Mononuclear cell (primary cell): Measurements from ENCODE around the gene POU2F2. TPM values are rescaled to one million over a fixed set of nuclear protein-coding genes. Genes with fewer than 3 reads are reported as not detected.

Source experiments
- H3K27me3 ChIP-seq: 2 replicates; pipeline ENCODE4 v1.6.0; 2011; ENCODE audit warnings: low read length, control low read depth; ENCODE audit not compliant: insufficient read depth
- H3K4me1 ChIP-seq: 2 replicates; pipeline ENCODE4 v1.5.1; 2011; ENCODE audit warnings: mild to moderate bottlenecking, low read length, control low read depth; ENCODE audit not compliant: insufficient read depth
- H3K4me3 ChIP-seq: 2 replicates; pipeline ENCODE4 v1.5.1; 2011; ENCODE audit warnings: mild to moderate bottlenecking, low read length, moderate library complexity
- H3K9me3 ChIP-seq: 2 replicates; pipeline ENCODE4 v1.5.1; 2011; ENCODE audit warnings: low read depth, mild to moderate bottlenecking, control low read depth, low read length
- total RNA-seq: library from RNA; depleted of rRNA; stranded (reverse); fragments of >200 nt; gene quantifications from one replicate; pipeline ENCODE4 v1.2.3, GENCODE V29; 2012

POU2F2 gene
- total RNA-seq, 1 donor: 8.3 TPM

DNA sequence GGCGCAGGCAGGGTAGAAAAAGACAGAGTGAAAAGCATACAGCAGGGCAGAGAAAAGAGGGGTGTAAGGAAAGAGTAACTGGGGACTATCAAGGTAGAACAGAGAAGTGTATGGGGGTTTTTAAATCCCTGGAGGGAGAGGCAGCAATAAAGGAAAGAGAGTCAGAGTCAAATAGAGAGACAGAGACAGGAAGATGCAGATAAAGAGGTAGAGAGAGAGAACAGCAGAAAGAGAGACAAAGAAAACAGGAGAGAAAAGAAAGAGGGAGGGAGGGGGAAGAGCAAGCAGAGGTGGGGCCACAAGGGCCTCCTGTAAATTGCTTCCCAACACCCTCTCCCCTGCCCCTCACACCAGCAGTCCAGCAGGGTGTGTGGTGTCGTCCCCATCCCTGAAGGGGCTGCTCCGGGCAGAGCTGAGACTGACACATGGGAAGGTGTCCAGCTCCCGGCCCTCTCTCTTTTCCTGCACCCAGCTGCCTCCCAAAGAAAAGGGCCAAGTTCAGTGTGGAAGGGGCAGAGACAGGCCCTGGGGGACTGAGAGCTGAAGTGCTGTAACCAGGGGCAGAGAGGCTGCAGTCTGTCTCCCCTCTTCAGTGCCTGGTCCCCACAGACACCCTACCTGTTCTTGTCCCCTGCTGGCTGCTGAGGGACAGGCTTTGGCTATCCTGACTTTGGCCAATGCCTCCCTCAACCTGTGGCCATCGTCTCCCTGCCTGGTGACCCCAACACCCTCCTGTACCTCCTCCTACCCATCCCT, 17.4 kb upstream of the POU2F2 start:
- Histone ChIP-seq H3K4me1 (peaks cover 4% of the 10 kb centered on the region), H3K4me3 (no peak overlapping the region), H3K9me3 (no peaks in the 10 kb centered on the region), H3K27me3 (no peaks in the 10 kb centered on the region)

DNA sequence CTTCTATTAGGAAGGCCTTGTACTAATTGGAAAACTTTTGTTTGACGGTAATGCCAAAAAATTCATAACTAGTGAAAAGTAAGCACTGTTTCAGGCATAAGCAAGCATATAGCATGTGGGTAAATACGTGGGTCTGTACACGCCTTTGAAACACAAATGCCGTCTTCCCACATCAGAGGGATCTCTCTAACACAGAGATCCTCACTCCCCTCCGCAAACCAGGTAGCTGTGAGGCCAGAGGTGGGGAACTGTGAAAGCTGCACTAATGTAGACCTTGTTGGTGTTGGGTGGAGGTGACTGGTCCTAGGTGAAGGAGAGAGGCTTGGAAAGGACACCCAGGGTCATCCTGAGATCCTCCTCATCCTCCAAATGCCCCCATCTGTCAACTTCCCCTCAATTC, 16.0 kb upstream of the POU2F2 start:
- H3K27me3 ChIP-seq: no peaks in the 10 kb centered on the region
- no peaks in the 10 kb centered on the region for H3K4me1 ChIP-seq
- H3K4me3 ChIP-seq: no peak overlapping the region
- H3K9me3 ChIP-seq: no peaks in the 10 kb centered on the region

DNA sequence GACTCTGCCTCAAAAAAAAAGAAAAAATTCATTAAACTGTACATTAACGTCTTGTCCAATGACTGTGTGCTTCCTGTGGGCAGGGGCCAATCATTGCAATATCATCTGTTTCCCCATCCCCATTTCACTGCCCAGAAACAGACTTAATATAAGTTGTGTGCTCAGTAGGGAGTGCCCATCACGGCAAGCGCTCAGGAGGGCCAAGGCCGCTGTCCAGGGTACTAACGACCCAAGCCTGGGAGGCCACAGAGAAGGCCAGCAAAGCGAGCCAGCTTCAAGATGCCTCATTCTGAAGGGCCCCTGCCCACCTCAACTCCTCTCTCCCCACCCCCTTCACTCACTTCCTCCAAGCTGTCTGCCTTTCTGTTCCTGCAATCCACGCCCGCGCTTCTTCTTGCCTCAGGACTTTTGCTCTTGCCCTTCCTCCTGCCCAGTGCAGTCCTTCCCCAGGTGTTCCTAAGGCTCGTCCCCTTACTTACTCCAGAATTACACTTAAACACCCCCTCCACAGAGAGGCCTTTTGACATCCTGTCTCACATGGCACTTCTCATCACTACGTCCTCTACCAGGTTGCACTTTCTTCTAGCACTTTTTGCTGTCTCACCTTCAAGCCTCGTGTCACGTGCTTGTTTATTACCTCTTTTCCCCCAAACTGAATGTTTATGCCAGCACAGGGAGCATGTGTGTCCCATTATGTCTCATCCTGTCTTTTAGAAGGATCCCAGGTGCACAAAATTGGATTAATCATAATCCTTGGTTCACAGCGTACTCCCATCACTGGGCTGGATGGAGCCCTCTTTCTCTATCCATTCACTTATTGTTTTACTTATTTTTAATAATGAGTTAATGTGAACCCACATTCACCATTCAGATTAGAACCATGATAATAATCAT, 11.3 kb upstream of the POU2F2 start:
- no peak overlapping the region for H3K4me3 ChIP-seq
- H3K4me1 ChIP-seq: no peaks in the 10 kb centered on the region
- no peaks in the 10 kb centered on the region for H3K9me3 ChIP-seq
- no peaks in the 10 kb centered on the region for H3K27me3 ChIP-seq

DNA sequence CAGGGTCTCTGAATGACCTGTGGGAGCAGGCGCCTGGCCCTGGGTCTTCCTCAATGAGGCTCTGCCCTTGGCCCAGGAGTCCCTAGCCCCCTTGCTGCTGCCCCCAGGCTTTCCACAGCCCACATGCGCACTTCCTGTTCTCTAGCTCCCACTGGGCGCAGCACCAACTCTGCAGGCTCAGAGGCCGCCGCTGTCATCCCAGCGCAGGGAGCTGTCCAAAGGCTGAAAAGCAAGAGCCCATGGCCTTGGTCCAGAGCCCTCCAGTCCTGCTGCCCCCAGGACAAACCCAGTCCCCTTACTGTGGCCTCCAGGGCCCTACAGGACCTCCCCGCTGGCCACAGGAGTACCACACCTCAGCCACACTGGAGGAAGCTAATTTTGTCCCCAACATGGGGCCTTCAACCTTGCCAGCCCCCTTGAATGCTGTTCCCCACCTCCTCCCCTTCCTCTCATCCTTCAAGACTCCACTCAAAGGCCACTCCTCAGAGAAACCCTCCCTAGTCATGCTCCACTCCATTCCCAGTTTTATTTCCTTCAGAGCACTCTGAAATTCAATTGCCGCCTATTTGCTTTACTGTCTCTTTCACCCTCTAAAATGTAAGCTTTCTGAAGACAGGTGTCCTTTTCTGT, 8.0 kb upstream of the POU2F2 start:
- peaks cover 13% of the 10 kb centered on the region for H3K4me1 ChIP-seq
- no peaks in the 10 kb centered on the region for H3K9me3 ChIP-seq
- no peak overlapping the region for H3K4me3 ChIP-seq
- H3K27me3 ChIP-seq: no peaks in the 10 kb centered on the region

DNA sequence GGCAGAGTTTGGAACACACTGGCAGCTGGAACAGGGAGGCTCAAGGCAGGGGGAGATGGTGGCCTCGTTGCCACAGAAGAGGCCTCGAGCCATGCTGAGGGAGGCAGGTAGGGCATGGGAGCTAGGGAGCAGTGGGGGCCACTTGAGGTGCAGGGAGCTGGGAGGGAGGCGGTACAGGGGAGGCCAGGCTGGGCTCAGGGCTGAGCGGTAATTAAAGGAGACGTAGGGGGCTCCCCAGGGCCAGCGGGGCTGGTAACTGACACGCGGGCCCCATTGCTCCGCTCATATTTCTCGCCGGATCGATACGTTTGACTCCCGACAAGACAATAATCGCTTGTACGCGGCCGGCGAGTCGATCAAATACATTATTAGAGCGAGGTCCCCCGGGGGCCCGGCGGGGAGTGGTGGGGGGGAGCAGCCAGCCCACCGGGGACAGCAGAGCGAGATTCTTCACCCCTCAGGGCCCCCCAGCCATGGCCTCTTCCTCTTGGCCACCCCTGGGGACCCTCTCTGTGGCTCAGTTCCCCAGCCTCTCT, 2.4 kb upstream of the POU2F2 start:
- H3K4me3 ChIP-seq: no peak overlapping the region
- no peaks in the 10 kb centered on the region for H3K9me3 ChIP-seq
- H3K4me1 ChIP-seq: peaks cover 59% of the 10 kb centered on the region
- H3K27me3 ChIP-seq: no peaks in the 10 kb centered on the region

DNA sequence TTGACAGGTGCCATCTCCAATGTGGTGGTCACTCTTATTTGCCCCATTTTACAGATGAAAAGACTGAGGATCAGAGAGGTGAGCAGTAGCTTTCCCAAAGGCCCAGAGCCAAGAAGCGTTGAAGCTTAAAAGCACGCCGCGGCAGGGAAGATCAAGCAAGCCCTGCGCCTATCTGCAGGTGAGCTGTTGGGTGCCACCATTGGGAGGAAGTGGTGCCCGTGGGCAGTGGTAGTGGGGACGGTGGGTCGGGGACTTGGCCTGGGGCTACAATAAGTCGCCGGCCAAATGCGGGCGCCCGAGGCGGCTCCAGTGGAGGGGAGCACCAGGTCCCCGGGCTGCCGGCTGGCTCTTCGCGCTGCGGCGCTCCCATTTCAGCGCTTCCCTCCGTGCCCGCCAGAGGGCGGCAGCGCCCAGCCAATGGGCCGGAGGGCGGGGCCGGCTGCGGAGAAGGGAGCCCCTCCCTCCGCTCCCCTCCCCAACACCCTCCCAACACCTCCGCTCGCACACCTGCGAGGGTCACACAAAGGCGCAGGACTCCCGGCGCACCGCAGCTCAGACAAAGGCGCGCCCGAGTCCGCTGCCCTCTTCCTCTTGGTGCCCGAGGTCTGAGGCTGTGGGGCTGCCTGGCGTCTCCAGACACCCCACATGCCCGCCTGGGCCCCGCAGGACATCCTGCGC, 744 bp upstream of the POU2F2 start:
- no peaks in the 10 kb centered on the region for H3K27me3 ChIP-seq
- H3K4me3 ChIP-seq: peak overlapping the region; percentile 86
- no peaks in the 10 kb centered on the region for H3K9me3 ChIP-seq
- peaks cover 72% of the 10 kb centered on the region for H3K4me1 ChIP-seq

DNA sequence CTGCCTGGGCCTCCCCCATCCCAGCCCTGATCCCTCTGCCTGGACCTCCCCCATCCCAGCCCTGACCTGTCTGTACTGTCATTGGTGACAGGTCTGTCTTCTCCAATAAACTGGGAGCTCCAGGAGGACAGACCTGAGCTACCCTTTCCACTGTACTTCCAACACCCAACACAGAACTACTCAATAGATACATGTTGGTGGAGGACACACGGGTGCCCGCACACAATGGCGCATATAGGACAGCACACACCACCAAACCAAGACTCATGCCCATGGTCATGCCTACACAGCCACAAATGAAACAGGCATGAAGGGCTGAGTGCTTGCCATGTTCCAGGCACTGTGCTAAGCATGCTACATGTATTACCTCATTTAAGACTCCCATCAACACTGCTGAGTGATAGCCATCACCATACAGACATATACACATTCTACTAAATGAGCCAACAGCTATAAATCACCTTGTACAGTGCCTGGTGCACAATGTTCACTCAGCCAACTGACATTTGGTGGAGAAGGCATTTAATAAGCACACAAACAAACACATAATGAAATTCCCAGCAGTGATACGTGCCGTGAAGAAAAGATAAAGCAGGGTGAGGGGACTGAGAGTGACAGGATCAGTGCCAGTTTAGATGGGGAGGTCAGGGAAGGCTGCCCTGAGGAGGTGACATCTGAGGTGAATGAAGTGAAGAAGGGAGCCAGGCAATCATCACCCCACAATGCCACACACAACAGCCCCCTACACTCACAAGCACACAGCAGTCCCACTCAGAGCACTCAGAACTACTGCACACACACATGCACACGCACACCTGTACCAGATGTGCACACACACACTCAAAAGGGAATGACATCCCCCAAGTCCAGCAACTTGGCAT, 857 bp downstream of the POU2F2 start:
- peak overlapping the region; percentile 86 for H3K4me3 ChIP-seq
- no peaks in the 10 kb centered on the region for H3K27me3 ChIP-seq
- no peaks in the 10 kb centered on the region for H3K9me3 ChIP-seq
- H3K4me1 ChIP-seq: peaks cover 87% of the 10 kb centered on the region

DNA sequence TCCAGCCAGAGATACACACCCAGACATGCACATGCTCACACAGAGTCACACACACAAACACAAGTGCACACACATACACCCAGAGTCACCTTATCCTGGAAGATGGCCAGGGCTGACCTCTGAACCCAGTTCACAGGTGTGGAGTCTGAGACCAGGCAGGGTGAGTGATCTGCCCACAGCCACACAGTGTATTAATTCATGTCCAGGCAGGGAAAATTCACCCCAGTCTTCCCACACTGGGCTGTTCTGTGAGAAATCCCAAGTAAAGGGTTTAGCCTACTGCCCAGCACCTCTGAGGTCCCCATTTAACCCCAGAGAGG, 2.0 kb downstream of the POU2F2 start:
- Histone ChIP-seq H3K4me3 (peak overlapping the region; percentile 50), H3K27me3 (no peaks in the 10 kb centered on the region), H3K9me3 (no peaks in the 10 kb centered on the region), H3K4me1 (peaks cover 87% of the 10 kb centered on the region)

DNA sequence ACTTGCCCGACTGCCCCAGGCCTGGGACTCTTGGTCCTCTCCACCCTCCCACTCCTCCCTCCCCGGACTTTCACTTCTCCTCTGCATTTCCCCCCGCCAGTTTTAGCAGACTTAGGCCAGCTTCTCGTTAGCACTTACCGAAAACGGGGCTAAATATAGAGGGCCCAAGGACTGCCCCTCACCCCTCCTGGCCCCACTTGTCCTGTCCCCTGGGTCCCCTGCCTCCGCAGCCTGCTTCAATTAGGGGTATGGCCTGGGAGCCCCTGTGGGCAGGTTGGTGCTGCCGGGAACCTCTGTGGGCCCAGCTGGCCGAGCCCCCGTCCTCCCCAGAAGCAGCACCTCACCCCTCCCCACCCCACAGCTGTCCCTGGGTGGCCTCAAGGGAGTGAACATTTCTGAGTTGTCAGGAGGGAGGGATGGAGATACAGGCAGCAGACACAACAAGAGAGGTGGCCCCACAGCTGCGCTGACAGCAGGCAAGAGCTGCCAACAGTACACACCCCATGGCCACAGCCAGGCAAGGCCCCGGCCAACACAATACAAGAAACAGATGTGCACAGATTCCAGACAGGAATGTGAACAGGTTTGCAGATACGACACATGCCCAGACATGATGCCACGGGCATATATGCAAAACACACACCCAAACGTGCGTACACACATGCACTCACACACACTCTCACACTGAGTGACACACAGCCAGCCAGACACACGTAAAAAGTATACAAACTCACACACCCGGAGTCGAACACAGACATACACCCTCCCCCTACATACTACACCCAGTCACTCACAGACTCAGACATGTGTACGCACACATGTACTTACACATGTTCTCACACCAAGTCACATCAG, 2.6 kb downstream of the POU2F2 start:
- H3K9me3 ChIP-seq: no peaks in the 10 kb centered on the region
- H3K27me3 ChIP-seq: no peaks in the 10 kb centered on the region
- peak overlapping the region; percentile 50 for H3K4me3 ChIP-seq
- H3K4me1 ChIP-seq: peaks cover 89% of the 10 kb centered on the region

DNA sequence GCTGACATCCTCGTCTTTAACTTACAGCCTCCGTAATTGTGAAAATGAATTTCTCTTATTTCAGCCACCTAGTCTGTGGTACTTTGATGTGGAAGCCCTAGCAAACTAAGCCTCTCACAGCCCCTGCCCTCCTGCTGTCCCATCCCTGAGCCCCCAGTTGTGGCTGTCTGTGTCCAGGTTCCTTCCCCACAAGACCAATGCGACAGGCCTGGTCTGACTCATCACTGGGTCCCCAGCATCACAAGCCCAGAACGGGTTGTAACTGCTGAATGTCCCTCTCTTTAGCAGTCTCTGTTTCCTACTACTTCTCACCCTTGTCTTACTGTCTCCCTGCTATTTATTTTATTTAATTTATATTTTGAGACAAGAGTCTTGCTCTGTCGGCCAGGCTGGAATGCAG, 5.7 kb downstream of the POU2F2 start:
- H3K4me3 ChIP-seq: no peak overlapping the region
- H3K4me1 ChIP-seq: peaks cover 92% of the 10 kb centered on the region
- no peaks in the 10 kb centered on the region for H3K27me3 ChIP-seq
- H3K9me3 ChIP-seq: no peaks in the 10 kb centered on the region

DNA sequence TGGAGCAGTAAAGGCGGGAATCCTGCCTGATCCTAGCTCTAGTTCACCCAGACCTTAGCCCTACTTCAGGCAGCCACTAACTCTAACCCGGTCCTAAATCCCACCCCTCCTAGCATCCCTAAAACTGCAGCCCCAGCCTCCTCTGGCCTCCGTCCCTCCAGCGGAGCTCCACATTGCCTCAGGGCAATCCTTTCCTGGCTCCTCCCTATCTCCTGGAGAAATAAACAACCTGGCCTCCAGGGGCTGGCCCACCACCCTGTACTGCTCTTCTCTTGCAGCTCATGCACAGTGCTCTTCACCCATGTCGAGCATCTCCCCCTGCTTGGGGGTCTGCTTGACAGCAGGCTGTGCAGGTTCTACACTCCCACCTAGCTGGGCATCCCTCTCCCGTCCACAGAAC, 6.7 kb downstream of the POU2F2 start:
- H3K4me1 ChIP-seq: peaks cover 96% of the 10 kb centered on the region

DNA sequence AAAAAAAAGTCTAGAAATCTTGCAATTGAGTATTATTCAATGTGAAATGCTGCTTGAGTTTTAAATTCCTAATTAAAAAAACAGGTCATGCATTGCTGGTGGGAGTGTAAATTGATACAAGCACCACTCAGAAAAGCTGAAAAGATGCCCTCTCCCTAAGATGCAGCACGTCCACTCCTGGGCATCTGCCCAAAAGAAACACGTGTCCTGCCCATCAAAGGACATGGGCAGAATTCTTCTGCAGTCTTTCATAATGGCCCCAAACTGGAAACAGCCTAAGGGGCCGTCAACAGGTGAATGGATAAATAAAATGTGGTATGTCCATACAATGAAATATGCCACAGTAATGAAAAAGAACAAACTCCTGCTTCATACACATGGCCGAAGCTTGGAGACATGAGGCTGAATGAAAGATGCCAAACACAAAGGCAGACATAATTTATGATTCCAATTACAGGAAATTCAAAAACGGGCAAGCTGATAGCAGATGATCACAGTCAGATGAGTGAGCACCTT, 7.8 kb downstream of the POU2F2 start:
- peaks cover 93% of the 10 kb centered on the region for H3K4me1 ChIP-seq
- no peak overlapping the region for H3K4me3 ChIP-seq
- H3K27me3 ChIP-seq: no peaks in the 10 kb centered on the region
- H3K9me3 ChIP-seq: no peaks in the 10 kb centered on the region

More for the DNA sequence above, 6.7 kb downstream of the POU2F2 start:
- no peaks in the 10 kb centered on the region for H3K9me3 ChIP-seq
- H3K27me3 ChIP-seq: no peaks in the 10 kb centered on the region
- no peak overlapping the region for H3K4me3 ChIP-seq

DNA sequence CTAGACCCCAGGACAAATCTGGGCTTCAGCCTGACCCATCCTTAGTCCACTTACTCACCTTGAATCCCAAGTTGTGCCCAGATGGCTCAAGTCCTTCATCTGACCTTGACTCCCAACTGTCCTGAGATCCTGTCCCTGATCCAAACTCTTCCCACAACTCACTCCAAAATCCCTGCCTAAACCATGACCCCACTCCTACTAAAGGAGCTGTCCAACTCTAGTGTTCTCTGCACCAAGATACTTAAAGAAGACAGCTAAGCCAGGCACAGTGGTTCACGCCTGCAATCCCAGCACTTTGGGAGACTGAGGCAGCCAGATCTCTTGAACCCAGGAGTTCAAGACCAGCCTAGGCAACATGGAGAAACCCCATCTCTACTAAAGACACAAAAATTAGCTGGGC, 8.5 kb downstream of the POU2F2 start:
- Histone ChIP-seq H3K4me3 (no peak overlapping the region), H3K4me1 (peaks cover 88% of the 10 kb centered on the region), H3K27me3 (no peaks in the 10 kb centered on the region), H3K9me3 (no peaks in the 10 kb centered on the region)
